ENCODE data around the gene VWF. TPM values are rescaled to one million over a fixed set of nuclear protein-coding genes. Genes with fewer than 3 reads are reported as not detected.
A peak's percentile ranks its signal among the peaks of the same experiment; 100 is the strongest.

VWF gene
- total and polyA plus RNA-seq, 2 experiments from 2014 or later: 0.42 to 0.56 TPM

GRCh38 chr12:6034596-6034995 is 89.9 kb downstream of the VWF start (continued):
- TF ChIP-seq EZH2 (IDR thresholded peaks at IDR 0.05; ENCODE audit: low read depth, unreplicated experiment): no peak
- TF ChIP-seq ZNF331 (CRISPR knock-in tag; IDR thresholded peaks at IDR 0.05; ENCODE audit: low read depth): no peak
- TF ChIP-seq STAT1 (IDR thresholded peaks at IDR 0.05; ENCODE audit: unreplicated experiment): no peak
- no peak for TF ChIP-seq EZH2phosphoT487 (IDR thresholded peaks at IDR 0.05; ENCODE audit: unreplicated experiment)

- peaks cover 2% of the 10 kb centered on the region for H3K27me3 Mint-ChIP-seq (ENCODE audit: insufficient read depth, low read depth, poor library complexity)
- H4K20me1 ChIP-seq (replicated peaks; ENCODE audit: insufficient read depth): no peaks in the 10 kb centered on the region
- H2AFZ ChIP-seq: 0 out of 2 replicates have a peak overlapping the region, but pooled peaks have one; percentile 28
- H3K36me3 Mint-ChIP-seq (ENCODE audit: low read depth): no peaks in the 10 kb centered on the region
- no peaks in the 10 kb centered on the region for H3K36me3 ChIP-seq (ENCODE audit: insufficient read depth)
- no peaks in the 10 kb centered on the region for H3K4me1 ChIP-seq (ENCODE audit: insufficient read depth)
- no peak overlapping the region for H3K27ac ChIP-seq (ENCODE audit: low read depth)
- H3K9me3 Mint-ChIP-seq: no peaks in the 10 kb centered on the region; the same call in 2 of the 3 replicates
- no peaks in the 10 kb centered on the region for H3F3A ChIP-seq (replicated peaks; ENCODE audit: low read depth)
- peaks cover 3% of the 10 kb centered on the region for H3K4me1 Mint-ChIP-seq
- no peaks in the 10 kb centered on the region for H3K79me2 ChIP-seq (replicated peaks; ENCODE audit: insufficient read depth)
- no peak overlapping the region for H3K4me2 ChIP-seq
- DNase-seq (ENCODE audit: low spot score) (no peak), ATAC-seq (no peak)
- TF ChIP-seq REST (IDR thresholded peaks at IDR 0.05; ENCODE audit: unreplicated experiment) (no peak), ZNF462 (CRISPR knock-in tag; IDR thresholded peaks at IDR 0.05) (no peak), NANOG (IDR thresholded peaks at IDR 0.05; ENCODE audit: borderline replicate concordance) (no peak), ETS1 (IDR thresholded peaks at IDR 0.05) (no peak)
- no peak overlapping the region for H3K4me3 Mint-ChIP-seq
- no peaks in the 10 kb centered on the region for H3K27me3 ChIP-seq (ENCODE audit: insufficient read depth)
- H3K9me2 ChIP-seq (ENCODE audit: insufficient read depth): no peaks in the 10 kb centered on the region
- no peak overlapping the region for H3K27ac Mint-ChIP-seq
- H3K4me3 ChIP-seq: no peak overlapping the region
Measured at GRCh38 chr12:6033546-6033945, 90.9 kb downstream of the VWF start.
